Liver (tissue), 3 donors: ENCODE measurements around the gene SELENOS.

ENCODE experiments used
- CTCF ChIP-seq: fragments of 150-350 bp; IDR thresholded peaks from 2 replicates; pipeline ENCODE4 v1.5.1; 2017; ENCODE audit warnings: improper control_type of control experiment, low read depth, low read length; ENCODE audit not compliant: missing input control
- RAD21 ChIP-seq, 2 donors: IDR thresholded peaks; 2 replicates each; pipeline ENCODE4 v1.6.1; 2016; ENCODE audit warnings: antibody characterized with exemption in 2 of 2, mild to moderate bottlenecking in 2 of 2
- donor health status: healthy.
- donor health status: healthy.

- no peak for TF ChIP-seq RAD21 (IDR thresholded peaks at IDR 0.05)
- TF ChIP-seq CTCF = no peak
These were observed 41.6 kb upstream of the SELENOS start for GRCh38 chr15:101318839-101319238.
